ENCODE measurements around the gene TEPSIN.

The TEPSIN gene

GRCh38 chr17:81179861-81180260 lies 59.0 kb downstream of the TEPSIN start:
- DNase-seq, result no peak

- DNase-seq, result no peak
These were observed 59.6 kb downstream of the TEPSIN start for GRCh38 chr17:81179220-81179619.

Measured in NCI-H526 (cell line).